Endometrium (tissue), 2 donors: ENCODE data around the gene ZBTB7C.

ENCODE experiments used
- FAIRE-seq: peaks from 2 replicates; lab custom pipeline; 2012; peaks lifted over from hg19 to GRCh38; lab: Jason Lieb, UNC
- donor health status: control.
- donor health status: control.

Gene ZBTB7C

GRCh38 chr18:48019557-48020325, 389.4 kb downstream of the ZBTB7C start:
- FAIRE-seq: no peak

DNA sequence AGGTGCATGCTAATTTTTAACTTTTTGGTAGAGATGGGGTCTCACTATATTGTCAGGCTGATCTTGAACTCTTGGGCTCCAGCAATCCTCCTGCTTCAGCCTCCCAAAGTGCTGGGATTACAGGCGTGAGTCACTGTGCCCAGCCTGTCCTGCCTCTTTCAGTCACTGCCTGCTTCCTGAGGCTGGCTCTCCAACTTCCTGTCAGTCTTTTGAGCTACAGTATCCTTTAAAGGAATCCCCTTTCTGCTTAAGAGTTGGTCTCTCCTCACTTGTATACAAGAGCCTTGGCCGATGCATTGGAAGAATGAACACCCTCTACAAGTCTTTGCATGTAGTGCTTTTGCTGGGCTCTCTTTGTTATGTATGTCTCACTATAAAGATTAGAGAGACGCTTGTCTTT, 390.3 kb downstream of the ZBTB7C start:
- FAIRE-seq: no peak

- FAIRE-seq: no peak
These were observed 391.5 kb downstream of the ZBTB7C start for GRCh38 chr18:48017635-48018034.

DNA sequence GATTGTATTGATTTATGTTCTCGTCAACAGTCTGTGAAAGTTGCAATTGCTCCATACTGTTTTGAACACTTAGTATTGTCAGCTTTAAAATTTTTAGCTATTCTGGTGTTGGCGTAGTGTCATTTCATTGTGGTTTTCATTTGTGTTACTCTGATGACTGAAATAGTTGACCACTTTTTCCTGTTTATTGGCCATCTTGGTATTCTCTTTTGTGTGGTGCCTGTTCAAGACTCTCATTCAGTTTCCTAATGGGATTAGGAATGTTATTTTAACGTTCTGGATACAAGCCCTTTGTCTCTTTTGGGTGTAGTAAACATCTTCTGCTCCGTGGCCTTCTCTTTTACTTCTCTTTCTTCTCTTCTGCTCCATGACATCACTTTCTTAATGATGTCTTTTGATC, 396.0 kb downstream of the ZBTB7C start:
- FAIRE-seq: no peak

GRCh38 chr18:48011926-48012465, 397.2 kb downstream of the ZBTB7C start:
- FAIRE-seq: no peak

DNA sequence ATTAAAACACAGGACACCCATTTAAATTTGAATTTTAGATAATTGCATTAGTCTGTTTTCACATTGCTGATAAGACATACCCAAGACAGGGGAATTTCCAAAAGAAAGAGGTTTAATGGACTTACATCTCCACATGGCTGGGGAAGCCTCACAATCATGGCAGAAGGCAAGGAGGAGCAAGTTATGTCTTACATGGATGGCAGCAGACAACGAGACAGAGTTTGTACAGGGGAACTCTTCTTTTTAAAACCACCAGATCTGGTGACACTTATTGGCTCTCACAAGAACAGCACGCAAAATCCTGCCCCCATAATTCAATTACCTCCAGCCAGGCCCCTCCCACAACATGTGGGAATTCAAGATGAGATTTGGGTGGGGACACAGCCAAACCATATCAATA, 398.9 kb downstream of the ZBTB7C start:
- FAIRE-seq: no peak

DNA sequence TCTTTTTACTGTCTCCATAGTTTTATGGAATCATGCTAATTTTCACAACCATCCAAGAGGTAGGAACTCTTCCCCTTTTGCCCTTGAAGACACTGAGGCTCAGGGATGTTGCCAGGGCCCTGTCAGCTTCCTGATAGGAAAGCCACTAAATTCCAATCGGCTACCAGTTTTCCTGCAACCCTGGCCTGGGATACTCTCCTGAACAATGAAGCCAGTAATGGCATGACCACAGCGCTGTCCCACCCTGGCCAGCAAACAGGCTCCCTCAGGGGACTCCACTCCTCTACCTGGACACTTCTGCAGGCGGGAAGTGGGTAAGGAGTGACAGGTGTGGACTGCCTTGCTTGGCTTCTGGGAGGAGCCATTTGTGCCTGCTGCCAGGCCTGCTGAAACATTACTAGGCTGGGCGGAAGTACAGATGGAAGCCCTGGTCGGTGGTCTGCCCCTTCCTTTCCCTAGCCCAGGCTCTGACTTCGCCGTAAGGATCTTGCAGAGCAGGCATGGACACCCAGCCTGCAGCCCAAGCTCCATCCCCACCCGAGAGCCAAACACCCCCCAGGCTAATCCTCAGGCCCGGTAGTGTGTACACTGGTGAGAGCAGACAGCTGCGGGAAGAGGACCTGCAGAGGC, 400.0 kb downstream of the ZBTB7C start:
- FAIRE-seq: no peak

DNA sequence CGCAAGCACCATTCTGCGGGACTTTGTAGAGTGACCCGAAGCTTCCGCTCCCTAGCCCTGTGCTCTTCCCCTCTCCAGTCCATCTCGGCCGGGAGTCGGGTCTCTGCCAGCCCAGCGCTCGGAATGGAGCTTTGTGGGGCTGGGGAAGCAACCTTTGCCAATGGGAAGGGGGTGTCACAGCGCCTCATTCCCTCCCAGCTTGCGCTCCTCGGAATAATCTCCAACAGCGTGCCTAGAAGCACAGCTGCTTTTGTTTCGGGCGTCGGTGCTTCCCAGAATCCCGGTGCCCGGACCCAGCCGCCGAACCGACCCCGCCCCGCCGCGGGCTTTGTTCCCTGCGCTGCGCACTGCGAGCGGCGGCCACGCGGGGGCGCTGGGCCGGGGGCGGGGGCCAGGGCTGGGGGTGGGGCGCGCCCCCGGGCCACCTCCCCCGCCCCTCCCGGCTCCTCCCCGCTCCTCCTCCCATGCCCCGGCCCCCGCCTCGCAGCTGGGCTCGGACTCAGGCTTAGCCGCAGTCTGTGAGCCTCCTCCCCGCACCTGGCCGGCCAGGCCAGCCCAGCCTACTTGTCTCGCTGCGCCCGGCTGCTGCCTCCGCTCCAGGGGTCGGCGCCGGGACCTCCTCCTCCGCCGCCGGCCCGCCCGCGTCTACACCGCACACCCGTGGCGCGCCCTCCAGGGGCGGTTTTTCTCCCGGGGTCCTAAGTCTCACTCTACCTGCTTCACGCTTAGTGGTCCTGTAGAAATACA, 401.1 kb downstream of the ZBTB7C start:
- FAIRE-seq: no peak

- no peak for FAIRE-seq
These were observed 401.8 kb downstream of the ZBTB7C start for GRCh38 chr18:48007381-48007780.

DNA sequence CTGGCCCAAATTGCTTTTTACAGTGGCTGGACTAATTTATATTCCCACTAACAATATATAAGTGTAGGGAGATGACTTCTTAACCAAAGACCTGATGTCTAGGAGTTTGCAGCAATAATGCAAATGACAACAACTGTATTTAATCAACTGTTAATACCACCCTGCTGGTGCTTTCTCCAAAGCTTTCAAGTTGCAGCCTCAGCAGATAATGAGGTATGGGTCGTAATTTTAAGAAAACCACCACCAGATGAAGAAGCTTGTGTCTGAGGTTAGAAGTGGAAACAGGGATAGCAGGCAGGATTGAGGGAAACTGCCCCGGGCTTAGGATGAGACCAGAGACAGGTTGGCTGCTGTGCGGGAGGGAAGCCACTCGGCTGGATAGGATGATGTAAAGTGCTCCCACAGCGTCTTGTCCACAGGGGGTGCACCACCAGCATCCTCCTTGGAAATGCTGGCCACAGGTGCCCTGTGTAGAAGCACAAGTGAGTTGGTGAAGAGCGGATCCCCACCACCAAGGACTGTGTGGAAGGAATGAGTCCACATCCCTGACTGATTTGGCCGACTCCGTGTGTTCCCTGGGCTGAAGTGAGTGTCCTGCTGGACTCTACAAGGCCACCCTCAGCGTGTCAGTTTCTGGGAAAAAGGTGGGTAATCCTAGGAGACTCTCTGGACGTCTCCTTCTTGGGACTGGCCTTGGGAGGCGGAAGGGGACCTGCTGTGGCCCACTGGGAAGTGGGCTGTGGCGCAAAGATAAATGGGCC, 402.6 kb downstream of the ZBTB7C start:
- FAIRE-seq: no peak

DNA sequence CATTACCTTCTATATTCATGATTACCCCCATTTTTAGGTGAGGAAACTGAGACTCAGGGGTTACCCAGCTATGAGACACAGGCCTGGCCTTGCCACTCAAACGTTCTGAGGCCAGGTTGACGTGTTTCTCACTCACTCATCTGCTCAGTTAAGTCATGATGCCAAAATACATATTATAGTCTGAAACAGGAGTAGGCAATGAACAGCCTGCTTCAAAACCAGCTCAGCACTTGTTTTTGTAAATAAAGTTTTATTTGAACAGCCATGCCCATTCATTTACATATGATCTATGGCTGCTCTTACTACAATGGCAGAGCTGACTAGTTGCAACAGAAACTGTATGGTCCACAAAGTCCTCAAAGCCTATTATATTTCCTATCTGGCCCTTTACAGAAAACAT, 404.6 kb downstream of the ZBTB7C start:
- FAIRE-seq: no peak

DNA sequence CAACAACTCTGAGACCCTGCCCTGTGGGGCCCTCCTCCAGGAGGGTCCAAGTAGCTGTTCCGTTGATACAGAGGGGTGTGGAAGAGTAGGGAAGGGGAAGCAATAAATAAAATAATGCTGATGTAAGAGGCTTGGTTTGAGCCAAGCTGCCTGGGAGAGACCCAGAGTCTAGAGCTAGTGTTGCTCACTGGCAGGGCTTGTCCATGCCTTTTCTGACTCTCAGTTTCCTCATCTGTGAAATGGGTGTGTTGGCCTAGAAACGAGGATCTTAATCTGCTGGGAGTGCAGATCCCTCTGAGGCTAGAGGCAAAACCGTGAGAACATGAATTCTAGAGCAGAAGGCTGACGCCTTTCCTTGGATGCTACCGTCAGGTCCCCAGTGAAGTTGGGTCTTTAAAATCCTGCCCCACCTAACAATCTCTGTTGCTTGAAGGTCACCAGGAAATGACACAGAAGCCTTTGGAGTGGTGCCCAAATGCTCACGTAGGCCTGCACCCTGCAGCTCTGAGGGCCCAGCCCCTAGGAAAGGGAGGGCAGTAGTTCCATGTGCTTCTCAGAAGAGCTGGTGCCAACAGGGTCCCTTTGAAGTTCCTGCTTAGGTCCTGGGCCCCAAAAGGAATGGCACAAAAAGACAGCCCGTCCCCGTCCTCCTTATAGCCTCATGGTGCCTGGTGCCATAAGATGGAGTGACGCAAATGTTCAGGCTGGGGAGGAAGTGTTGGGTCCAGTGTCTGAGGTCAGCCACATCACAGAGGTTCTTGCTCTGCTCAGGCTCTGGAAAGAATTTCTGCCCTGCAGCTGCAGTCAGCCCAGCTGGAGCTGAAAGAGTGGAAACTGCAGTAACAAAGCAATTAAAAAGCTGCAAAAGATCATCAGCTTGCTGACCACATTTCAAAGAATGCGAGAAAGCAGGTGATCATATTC, 405.5 kb downstream of the ZBTB7C start:
- no peak for FAIRE-seq

- FAIRE-seq: no peak
These were observed 406.2 kb downstream of the ZBTB7C start for GRCh38 chr18:48002933-48003365.

- no peak for FAIRE-seq
These were observed 408.5 kb downstream of the ZBTB7C start for GRCh38 chr18:48000701-48001100.

DNA sequence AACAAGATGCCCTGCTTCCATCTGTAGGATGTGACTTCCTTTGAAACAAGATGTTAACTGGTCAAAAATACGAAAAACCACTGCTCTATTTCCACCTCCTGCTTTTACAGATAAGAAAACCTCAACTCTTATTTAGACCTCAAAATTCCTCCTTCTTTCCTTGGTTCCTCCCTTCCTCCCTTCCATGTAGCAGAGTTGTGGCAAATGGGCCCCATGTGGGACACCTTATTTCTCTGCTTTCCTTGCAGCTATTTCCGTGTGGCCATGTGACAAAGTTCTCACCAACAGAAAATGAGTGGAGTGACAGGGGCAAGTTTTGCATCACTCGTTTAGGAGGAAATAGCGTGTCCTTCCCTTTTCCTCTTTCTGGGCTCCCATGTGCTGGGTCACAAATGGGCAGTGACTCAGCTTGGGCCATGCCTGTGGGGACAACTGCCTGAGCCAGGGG, 409.4 kb downstream of the ZBTB7C start:
- no peak for FAIRE-seq

DNA sequence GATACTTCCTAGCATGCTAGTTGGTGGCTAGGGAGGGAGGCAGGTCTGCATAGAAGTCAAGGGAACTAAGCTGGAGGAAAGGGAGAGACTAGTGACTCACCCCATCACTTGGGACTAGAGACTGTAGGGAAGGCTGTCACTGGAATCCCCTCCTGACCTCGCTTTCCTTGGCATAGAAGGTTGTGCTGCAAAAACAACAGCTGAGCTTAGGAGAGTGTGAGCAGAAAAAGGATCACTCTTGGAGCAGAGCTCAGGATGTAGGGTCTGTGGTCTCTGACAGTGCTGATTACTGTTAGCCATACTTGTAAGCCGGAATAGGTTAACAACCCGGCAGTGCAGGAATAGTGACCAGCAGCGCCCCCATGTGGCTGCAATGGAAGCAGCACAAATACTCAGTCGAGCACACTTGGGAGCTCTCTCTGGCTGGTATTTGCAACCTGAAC, 411.8 kb downstream of the ZBTB7C start:
- FAIRE-seq: no peak

- no peak for FAIRE-seq
These were observed 413.1 kb downstream of the ZBTB7C start for GRCh38 chr18:47996091-47996541.

DNA sequence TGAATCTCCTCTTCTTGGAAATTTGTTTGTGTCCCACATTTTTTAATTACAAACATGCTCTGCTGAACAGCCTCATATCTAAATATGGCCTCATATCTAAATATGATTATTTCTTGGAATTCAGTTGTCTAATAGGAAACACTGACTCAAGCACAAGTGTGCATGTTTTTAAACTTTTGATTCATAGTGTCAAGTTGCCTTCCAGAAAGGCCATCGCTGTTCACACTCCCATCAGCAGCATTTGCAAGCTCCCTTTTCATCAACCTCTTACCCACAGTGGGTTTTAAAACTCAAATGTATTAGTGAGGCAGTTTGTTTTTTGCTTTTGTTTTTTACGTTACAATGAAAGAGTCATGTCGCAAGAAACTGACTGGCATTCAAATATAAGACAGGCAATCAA, 413.5 kb downstream of the ZBTB7C start:
- no peak for FAIRE-seq

GRCh38 chr18:47993409-47993808, 415.8 kb downstream of the ZBTB7C start:
- no peak for FAIRE-seq

DNA sequence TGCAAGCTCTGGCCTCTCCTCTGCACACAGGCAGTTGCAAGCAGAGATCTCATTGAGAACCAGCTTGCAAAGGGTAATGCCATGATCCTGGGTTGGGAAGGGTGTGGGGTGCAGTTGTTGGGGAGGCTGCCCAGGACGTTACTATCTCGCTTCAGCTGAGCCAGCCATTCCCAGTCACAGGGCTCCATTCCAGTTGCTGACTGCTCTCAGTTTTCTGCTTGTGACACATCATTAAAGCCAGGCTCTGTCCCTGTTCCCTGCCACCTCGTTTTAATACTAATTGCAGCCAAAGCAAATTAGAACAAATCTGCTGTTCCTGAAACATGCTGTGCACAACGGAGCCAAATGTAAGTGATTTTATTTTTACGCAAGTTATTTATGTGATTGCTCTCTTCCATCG, 416.2 kb downstream of the ZBTB7C start:
- no peak for FAIRE-seq

GRCh38 chr18:47992266-47992665, 416.9 kb downstream of the ZBTB7C start:
- FAIRE-seq: no peak
